GM23338 (cell line): ENCODE results near the gene SCART1. TPM values are rescaled to one million over a fixed set of nuclear protein-coding genes. Genes with fewer than 3 reads are reported as not detected.
"Not testable (repeated sequence)": the region's sequence is repeated elsewhere in the genome, so short reads cannot be mapped to it uniquely, and the experiment has no call there.

Source experiments
- ATAC-seq: fragments of 200-7000 bp; cut with Tn5 transposase; 3 replicates; pipeline ENCODE4 v1.9.1; 2020
- DNase-seq: peaks from one replicate; pipeline ENCODE4 v3.0.0-alpha.2; 2015; ENCODE audit warnings: low spot score
- H2AFZ ChIP-seq: fragments of 200-600 bp; sonication (generic); 2 replicates; pipeline ENCODE4 v1.8.0; 2016; ENCODE audit warnings: antibody characterized with exemption, mild to moderate bottlenecking, moderate library complexity
- H3F3A ChIP-seq: fragments of 200-600 bp; sonication (generic); replicated peaks from 2 replicates; pipeline ENCODE4 v1.8.0; 2017; ENCODE audit warnings: antibody characterized with exemption, mixed run types, low read depth
- H3K27ac ChIP-seq: fragments of 200-600 bp; sonication (generic); 2 replicates; pipeline ENCODE4 v1.6.1; 2016; ENCODE audit warnings: low read depth
- H3K27me3 ChIP-seq: fragments of 200-600 bp; sonication (generic); 2 replicates; pipeline ENCODE4 v1.8.0; 2016; ENCODE audit warnings: mild to moderate bottlenecking, mixed run types, moderate library complexity; ENCODE audit not compliant: insufficient read depth
- H3K36me3 ChIP-seq: fragments of 200-600 bp; sonication (generic); 2 replicates; pipeline ENCODE4 v1.8.0; 2016; ENCODE audit warnings: mild to moderate bottlenecking; ENCODE audit not compliant: insufficient read depth
- H3K4me1 ChIP-seq: fragments of 200-600 bp; sonication (generic); 2 replicates; pipeline ENCODE4 v1.8.0; 2016; ENCODE audit warnings: mild to moderate bottlenecking, moderate library complexity; ENCODE audit not compliant: insufficient read depth
- H3K4me2 ChIP-seq: fragments of 200-600 bp; sonication (generic); 2 replicates; pipeline ENCODE4 v1.7.1; 2017; ENCODE audit warnings: mixed run types
- H3K4me3 ChIP-seq: fragments of 200-600 bp; sonication (generic); 2 replicates; pipeline ENCODE4 v1.6.1; 2016; ENCODE audit warnings: mixed run types
- H3K79me2 ChIP-seq: fragments of 200-600 bp; sonication (generic); replicated peaks from 2 replicates; pipeline ENCODE4 v1.8.0; 2017; ENCODE audit warnings: mild to moderate bottlenecking; ENCODE audit not compliant: insufficient read depth
- H3K9me2 ChIP-seq: fragments of 200-600 bp; sonication (generic); 2 replicates; pipeline ENCODE4 v1.8.0; 2017; ENCODE audit not compliant: insufficient read depth
- H4K20me1 ChIP-seq: fragments of 200-600 bp; sonication (generic); replicated peaks from 2 replicates; pipeline ENCODE4 v1.8.0; 2017; ENCODE audit warnings: mild to moderate bottlenecking; ENCODE audit not compliant: insufficient read depth
- H3K27ac Mint-ChIP-seq: 2 replicates; pipeline ENCODE4 v1.8.0; 2020; ENCODE audit warnings: inconsistent platforms, mild to moderate bottlenecking, moderate library complexity, mixed read lengths
- H3K27me3 Mint-ChIP-seq: 3 replicates; pipeline ENCODE4 v1.8.0; 2022; ENCODE audit warnings: low read depth, mild to moderate bottlenecking, moderate library complexity, mixed read lengths, inconsistent platforms; ENCODE audit not compliant: insufficient read depth, poor library complexity
- H3K36me3 Mint-ChIP-seq: 3 replicates; pipeline ENCODE4 v1.8.0; 2021; ENCODE audit warnings: low read depth, mild to moderate bottlenecking, inconsistent platforms, moderate library complexity, mixed read lengths
- H3K4me1 Mint-ChIP-seq: 3 replicates; pipeline ENCODE4 v1.8.0; 2020; ENCODE audit warnings: mild to moderate bottlenecking, inconsistent platforms, mixed read lengths
- H3K4me3 Mint-ChIP-seq: 3 replicates; pipeline ENCODE4 v1.8.0; 2021; ENCODE audit warnings: moderate library complexity, mild to moderate bottlenecking, inconsistent platforms, mixed read lengths
- H3K9me3 Mint-ChIP-seq: 3 replicates; pipeline ENCODE4 v1.8.0; 2020; ENCODE audit warnings: moderate library complexity, mild to moderate bottlenecking, inconsistent platforms, mixed read lengths
- CTCF ChIP-seq, 2 experiments: fragments of 200-600 bp in 1 of 2; sonication (generic) in 1 of 2; conservative IDR thresholded peaks; 2 replicates each; pipeline versions ENCODE4 v1.5.1 to v1.6.1; 2016 to 2017; ENCODE audit warnings: antibody characterized with exemption in 2 of 2, low read depth in 2 of 2, mild to moderate bottlenecking in 2 of 2, moderate library complexity in 1 of 2
- ETS1 ChIP-seq: IDR thresholded peaks from 2 replicates; pipeline ENCODE4 v1.6.1; 2016; ENCODE audit warnings: antibody characterized with exemption
- EZH2 ChIP-seq: fragments of 200-600 bp; sonication (generic); IDR thresholded peaks from one replicate; pipeline ENCODE4 v1.8.0; 2017; ENCODE audit warnings: antibody characterized with exemption, mild to moderate bottlenecking, low read depth; ENCODE audit not compliant: unreplicated experiment
- NANOG ChIP-seq: IDR thresholded peaks from 2 replicates; pipeline ENCODE4 v1.6.1; 2016; ENCODE audit warnings: antibody characterized with exemption, borderline replicate concordance
- POLR2AphosphoS5 ChIP-seq: IDR thresholded peaks from 2 replicates; pipeline ENCODE4 v1.6.1; 2016; ENCODE audit warnings: antibody characterized with exemption, low read depth
- REST ChIP-seq: IDR thresholded peaks from one replicate; pipeline ENCODE4 v1.6.1; 2018; ENCODE audit warnings: antibody characterized with exemption; ENCODE audit not compliant: unreplicated experiment
- STAT1 ChIP-seq: IDR thresholded peaks from one replicate; pipeline ENCODE4 v1.6.1; 2016; ENCODE audit warnings: antibody characterized with exemption; ENCODE audit not compliant: unreplicated experiment
- ZNF114 ChIP-seq: fragments of 250-450 bp; sonication (Bioruptor Pico); IDR thresholded peaks from 2 replicates; pipeline ENCODE4 v1.5.0; 2020; ENCODE audit warnings: mild to moderate bottlenecking, moderate library complexity
- polyA plus RNA-seq: library from polyadenylated mRNA; unstranded; fragments of >200 nt; fragmentation: Nextera tagmentation; extraction: Ambion mirVana; gene quantifications from 2 replicates; pipeline ENCODE4 v1.2.1, GENCODE V29; 2016
- total RNA-seq: library from RNA; depleted of rRNA; stranded (reverse); fragments of >200 nt; shearing (Covaris generic); gene quantifications from 2 replicates; pipeline ENCODE4 v1.2.3, GENCODE V29; 2014

The SCART1 gene
- total and polyA plus RNA-seq, 2 experiments from 2014 or later, result 0.59 TPM; not detected in 1

- H3K4me1 Mint-ChIP-seq, result no peaks in the 10 kb centered on the region
- Histone ChIP-seq H2AFZ (no peak overlapping the region), H3K79me2 (no peaks in the 10 kb centered on the region), H4K20me1 (no peaks in the 10 kb centered on the region), H3K36me3 (no peaks in the 10 kb centered on the region), H3K9me2 (0 out of 2 replicates have a peak, but pooled peaks cover 4% of the 10 kb centered on the region), H3K4me3 (no peak overlapping the region), H3K27ac (no peak overlapping the region), H3K4me2 (no peak overlapping the region), H3K4me1 (no peaks in the 10 kb centered on the region), H3K27me3 (peaks cover 23% of the 10 kb centered on the region), H3F3A (no peaks in the 10 kb centered on the region)
- no peak overlapping the region for H3K27ac Mint-ChIP-seq
- TF ChIP-seq ZNF114 (no peak), REST (no peak), CTCF (conservative IDR thresholded peaks at IDR 0.05; ENCODE audit: low read depth in 2 of 2) (no peak), EZH2 (no peak), STAT1 (no peak), POLR2AphosphoS5 (no peak), ETS1 (no peak), NANOG (no peak)
- H3K27me3 Mint-ChIP-seq, result peaks cover 29% of the 10 kb centered on the region
- peaks cover 74% of the 10 kb centered on the region for H3K9me3 Mint-ChIP-seq
- no peak for DNase-seq
- ATAC-seq, result no peak
- H3K36me3 Mint-ChIP-seq, result peaks cover 13% of the 10 kb centered on the region; the same call in 2 of the 3 replicates
- H3K4me3 Mint-ChIP-seq, result no peak overlapping the region; the same call in 2 of the 3 replicates
These were observed 13.7 kb downstream of the SCART1 start for GRCh38 chr10:133467286-133467911.

GRCh38 chr10:133469205-133469604 lies 15.5 kb downstream of the SCART1 start:
- not testable (repeated sequence) for ATAC-seq, H2AFZ ChIP-seq, H4K20me1 ChIP-seq, H3K4me3 ChIP-seq, H3K4me3 Mint-ChIP-seq, H3K9me2 ChIP-seq, H3F3A ChIP-seq, H3K36me3 ChIP-seq, H3K27ac ChIP-seq, DNase-seq, H3K27ac Mint-ChIP-seq, H3K4me1 Mint-ChIP-seq, H3K4me2 ChIP-seq, H3K79me2 ChIP-seq, H3K4me1 ChIP-seq
- Mint-ChIP-seq H3K27me3 (peaks cover 19% of the 10 kb centered on the region), H3K36me3 (peaks cover 14% of the 10 kb centered on the region; the same call in 2 of the 3 replicates), H3K9me3 (peaks cover 75% of the 10 kb centered on the region)
- H3K27me3 ChIP-seq, result peaks cover 15% of the 10 kb centered on the region
